ENCODE data around the gene SEPTIN1. TPM values are rescaled to one million over a fixed set of nuclear protein-coding genes. Genes with fewer than 3 reads are reported as not detected.

Gene SEPTIN1
- total and polyA plus RNA-seq, 2 of the 13 experiments (the other 11 are each of a cell fraction or from before 2014, with no cell fraction given) = 0.18 to 0.67 TPM

- no peak for TF ChIP-seq MEIS1 (CRISPR knock-in tag; IDR thresholded peaks at IDR 0.05; ENCODE audit: borderline replicate concordance)
- TF ChIP-seq NFATC3 (CRISPR knock-in tag; IDR thresholded peaks at IDR 0.05) = no peak
- TF ChIP-seq NCOR1 (IDR thresholded peaks at IDR 0.05; ENCODE audit: borderline replicate concordance, low read length) = peak; percentile 90
- no peak for TF ChIP-seq BATF2 (CRISPR knock-in tag; IDR thresholded peaks at IDR 0.05)
- peak; percentile 79 for TF ChIP-seq TAF1 (CRISPR knock-in tag; IDR thresholded peaks at IDR 0.05)
- TF ChIP-seq, protein P1, sequence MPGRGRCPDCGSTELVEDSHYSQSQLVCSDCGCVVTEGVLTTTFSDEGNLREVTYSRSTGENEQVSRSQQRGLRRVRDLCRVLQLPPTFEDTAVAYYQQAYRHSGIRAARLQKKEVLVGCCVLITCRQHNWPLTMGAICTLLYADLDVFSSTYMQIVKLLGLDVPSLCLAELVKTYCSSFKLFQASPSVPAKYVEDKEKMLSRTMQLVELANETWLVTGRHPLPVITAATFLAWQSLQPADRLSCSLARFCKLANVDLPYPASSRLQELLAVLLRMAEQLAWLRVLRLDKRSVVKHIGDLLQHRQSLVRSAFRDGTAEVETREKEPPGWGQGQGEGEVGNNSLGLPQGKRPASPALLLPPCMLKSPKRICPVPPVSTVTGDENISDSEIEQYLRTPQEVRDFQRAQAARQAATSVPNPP (CRISPR knock-in tag; IDR thresholded peaks at IDR 0.05) = peak; percentile 42; the same call in 1 of the 2 replicates
- TF ChIP-seq ETS1 (CRISPR knock-in tag; IDR thresholded peaks at IDR 0.05) = no peak
- TF ChIP-seq, protein P2, sequence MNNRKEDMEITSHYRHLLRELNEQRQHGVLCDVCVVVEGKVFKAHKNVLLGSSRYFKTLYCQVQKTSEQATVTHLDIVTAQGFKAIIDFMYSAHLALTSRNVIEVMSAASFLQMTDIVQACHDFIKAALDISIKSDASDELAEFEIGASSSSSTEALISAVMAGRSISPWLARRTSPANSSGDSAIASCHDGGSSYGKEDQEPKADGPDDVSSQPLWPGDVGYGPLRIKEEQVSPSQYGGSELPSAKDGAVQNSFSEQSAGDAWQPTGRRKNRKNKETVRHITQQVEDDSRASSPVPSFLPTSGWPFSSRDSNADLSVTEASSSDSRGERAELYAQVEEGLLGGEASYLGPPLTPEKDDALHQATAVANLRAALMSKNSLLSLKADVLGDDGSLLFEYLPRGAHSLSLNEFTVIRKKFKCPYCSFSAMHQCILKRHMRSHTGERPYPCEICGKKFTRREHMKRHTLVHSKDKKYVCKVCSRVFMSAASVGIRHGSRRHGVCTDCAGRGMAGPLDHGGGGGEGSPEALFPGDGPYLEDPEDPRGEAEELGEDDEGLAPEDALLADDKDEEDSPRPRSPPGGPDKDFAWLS (CRISPR knock-in tag; IDR thresholded peaks at IDR 0.05; ENCODE audit: borderline replicate concordance) = no peak
- TF ChIP-seq NFKB2 (CRISPR knock-in tag; IDR thresholded peaks at IDR 0.05; ENCODE audit: borderline replicate concordance) = peak; percentile 75; the same call in 1 of the 2 replicates
- TF ChIP-seq SNRNP70 (IDR thresholded peaks at IDR 0.05; ENCODE audit: low read depth, low read length) = no peak
- peak; percentile 11; the same call in 1 of the 2 replicates for TF ChIP-seq ZSCAN22 (CRISPR knock-in tag; IDR thresholded peaks at IDR 0.05)
- TF ChIP-seq, protein P3, sequence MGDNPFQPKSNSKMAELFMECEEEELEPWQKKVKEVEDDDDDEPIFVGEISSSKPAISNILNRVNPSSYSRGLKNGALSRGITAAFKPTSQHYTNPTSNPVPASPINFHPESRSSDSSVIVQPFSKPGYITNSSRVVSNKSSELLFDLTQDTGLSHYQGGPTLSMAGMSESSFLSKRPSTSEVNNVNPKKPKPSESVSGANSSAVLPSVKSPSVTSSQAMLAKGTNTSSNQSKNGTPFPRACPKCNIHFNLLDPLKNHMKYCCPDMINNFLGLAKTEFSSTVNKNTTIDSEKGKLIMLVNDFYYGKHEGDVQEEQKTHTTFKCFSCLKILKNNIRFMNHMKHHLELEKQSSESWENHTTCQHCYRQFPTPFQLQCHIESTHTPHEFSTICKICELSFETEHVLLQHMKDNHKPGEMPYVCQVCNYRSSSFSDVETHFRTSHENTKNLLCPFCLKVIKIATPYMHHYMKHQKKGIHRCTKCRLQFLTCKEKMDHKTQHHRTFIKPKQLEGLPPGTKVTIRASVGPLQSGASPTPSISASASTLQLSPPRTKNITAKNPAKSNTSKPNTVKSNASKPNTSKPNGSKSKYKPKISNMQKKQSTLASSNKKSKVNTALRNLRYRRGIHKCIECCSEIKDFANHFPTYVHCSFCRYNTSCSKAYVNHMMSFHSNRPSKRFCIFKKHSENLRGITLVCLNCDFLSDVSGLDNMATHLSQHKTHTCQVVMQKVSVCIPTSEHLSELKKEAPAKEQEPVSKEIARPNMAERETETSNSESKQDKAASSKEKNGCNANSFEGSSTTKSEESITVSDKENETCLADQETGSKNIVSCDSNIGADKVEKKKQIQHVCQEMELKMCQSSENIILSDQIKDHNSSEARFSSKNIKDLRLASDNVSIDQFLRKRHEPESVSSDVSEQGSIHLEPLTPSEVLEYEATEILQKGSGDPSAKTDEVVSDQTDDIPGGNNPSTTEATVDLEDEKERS (CRISPR knock-in tag; IDR thresholded peaks at IDR 0.05) = 0 out of 2 replicates have a peak, but pooled peaks have one; percentile 14
- no peak; the same call in 1 of the 2 replicates for TF ChIP-seq ZNF34 (CRISPR knock-in tag; IDR thresholded peaks at IDR 0.05; ENCODE audit: borderline replicate concordance)
- TF ChIP-seq MAF1 (CRISPR knock-in tag; IDR thresholded peaks at IDR 0.05; ENCODE audit: borderline replicate concordance) = no peak
- peak; percentile 95 for TF ChIP-seq HNF4G (IDR thresholded peaks at IDR 0.05; ENCODE audit: borderline replicate concordance, low read depth, low read length)
- peak; percentile 61; the same call in 1 of the 2 replicates for TF ChIP-seq HNF4G (CRISPR knock-in tag; IDR thresholded peaks at IDR 0.05; ENCODE audit: borderline replicate concordance, low read depth)
- no peak for TF ChIP-seq ATRX (CRISPR knock-in tag; IDR thresholded peaks at IDR 0.05; ENCODE audit: borderline replicate concordance)
These were observed 46.5 kb downstream of the SEPTIN1 start (continued) for GRCh38 chr16:30335598-30336474.
